Stomach (tissue), 19 donors: ENCODE data around the gene TESK1. TPM values are rescaled to one million over a fixed set of nuclear protein-coding genes. Genes with fewer than 3 reads are reported as not detected.

Experiments
- DNase-seq, 2 donors: peaks; one replicate each; pipeline versions ENCODE4 v3.0.0 to v3.0.0-alpha.2; 2013 to 2019
- H3K27ac ChIP-seq, 5 donors: fragments of 200-600 bp in 4 of 5; sonication (generic) in 4 of 5; one replicate each; pipeline ENCODE4 v1.5.1; 2013 to 2019; ENCODE audit warnings: mild to moderate bottlenecking in 1 of 5, moderate library complexity in 1 of 5
- H3K27me3 ChIP-seq, 3 donors: fragments of 200-600 bp; sonication (generic); one replicate each; pipeline ENCODE4 v1.5.1; 2017 to 2019; ENCODE audit warnings: mixed run types in 1 of 3
- H3K36me3 ChIP-seq, 4 donors: fragments of 200-600 bp; sonication (generic); 1 replicate in 3 of 4; 2 replicates in 1 of 4; pipeline ENCODE4 v1.5.1; 2016 to 2019
- H3K4me1 ChIP-seq, 4 donors: fragments of 200-600 bp; sonication (generic); one replicate each; pipeline ENCODE4 v1.5.1; 2016 to 2019
- H3K4me3 ChIP-seq, 4 donors: fragments of 200-600 bp; sonication (generic) in 3 of 4; one replicate each; pipeline ENCODE4 v1.5.1; 2016 to 2019; ENCODE audit warnings: mild to moderate bottlenecking in 1 of 4
- H3K9me3 ChIP-seq, 4 donors: fragments of 200-600 bp; sonication (generic); one replicate each; pipeline ENCODE4 v1.5.1; 2016 to 2019
- EP300 ChIP-seq: sonication (generic); formaldehyde crosslinking; IDR thresholded peaks from one replicate; pipeline ENCODE4 v1.6.1; 2017; ENCODE audit warnings: antibody characterized with exemption
- POLR2A ChIP-seq, 4 donors: fragments of 450-650 bp; IDR thresholded peaks; one replicate each; pipeline ENCODE4 v1.6.1; 2016; ENCODE audit warnings: antibody characterized with exemption in 4 of 4, control low read depth in 2 of 4, mild to moderate bottlenecking in 1 of 4, moderate library complexity in 1 of 4
- POLR2AphosphoS5 ChIP-seq, 3 donors: sonication (generic); formaldehyde crosslinking; IDR thresholded peaks; one replicate each; pipeline ENCODE4 v1.6.1; 2016; ENCODE audit warnings: antibody characterized with exemption in 3 of 3
- WGBS, 5 donors: extraction: QIAGEN DNeasy Blood & Tissue Kit in 3 of 5; methylation state at CpG; one replicate each; pipeline versions ENCODE4 v1.1.5 to v1.1.7; 2013 to 2018; 5-methylcytosine and 5-hydroxymethylcytosine counted together
- intact Hi-C: fragments of 100-400 bp; cut with DNase I; formaldehyde crosslinking; loops from one replicate; pipeline ENCODE4 v1.15.1; 2023; ENCODE audit warnings: low total_unique reads
- long read RNA-seq, 10 donors: transcript quantifications; one replicate each; lab custom pipeline, GENCODE V29; 2026
- polyA plus RNA-seq, 3 donors: library from polyadenylated mRNA; stranded (reverse); fragments of 200-250 nt; gene quantifications; one replicate each; pipeline ENCODE4 v1.2.3, GENCODE V29; 2013
- total RNA-seq, 5 donors: library from RNA; depleted of rRNA; stranded (reverse); fragments of >200 nt; gene quantifications; one replicate each; pipeline versions ENCODE4 v1.1.0 to v1.2.3, GENCODE V29; 2014 to 2016
- TF ChIP-seq, protein P1 (sequence below), 7 experiments: fragments of 450-650 bp in 4 of 7; fragments of 200-600 bp in 3 of 7; sonication (generic) in 3 of 7; IDR thresholded peaks; one replicate each; pipeline ENCODE4 v1.5.1; 2016 to 2019; ENCODE audit warnings: antibody characterized with exemption in 7 of 7, control low read depth in 2 of 7, mild to moderate bottlenecking in 1 of 7
- donor health status: healthy with polysubstance abuse.
- donor health status: Bipolar disorder and iron deficiency.
- donor health status: healthy.

Gene TESK1, protein sequence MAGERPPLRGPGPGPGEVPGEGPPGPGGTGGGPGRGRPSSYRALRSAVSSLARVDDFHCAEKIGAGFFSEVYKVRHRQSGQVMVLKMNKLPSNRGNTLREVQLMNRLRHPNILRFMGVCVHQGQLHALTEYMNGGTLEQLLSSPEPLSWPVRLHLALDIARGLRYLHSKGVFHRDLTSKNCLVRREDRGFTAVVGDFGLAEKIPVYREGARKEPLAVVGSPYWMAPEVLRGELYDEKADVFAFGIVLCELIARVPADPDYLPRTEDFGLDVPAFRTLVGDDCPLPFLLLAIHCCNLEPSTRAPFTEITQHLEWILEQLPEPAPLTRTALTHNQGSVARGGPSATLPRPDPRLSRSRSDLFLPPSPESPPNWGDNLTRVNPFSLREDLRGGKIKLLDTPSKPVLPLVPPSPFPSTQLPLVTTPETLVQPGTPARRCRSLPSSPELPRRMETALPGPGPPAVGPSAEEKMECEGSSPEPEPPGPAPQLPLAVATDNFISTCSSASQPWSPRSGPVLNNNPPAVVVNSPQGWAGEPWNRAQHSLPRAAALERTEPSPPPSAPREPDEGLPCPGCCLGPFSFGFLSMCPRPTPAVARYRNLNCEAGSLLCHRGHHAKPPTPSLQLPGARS
- total RNA-seq: 10 to 100 TPM; 11.9 to 56.8 (median 34.6) TPM
- 10 to 100 TPM; 25.7 to 33.9 (median 28.4) TPM for polyA plus RNA-seq
- long read RNA-seq, donor 1, partial matches to known transcripts: 0 of 4 reads
- long read RNA-seq, donor 1, other reads (novel, unspliced or antisense): 0 of 4 reads
- long read RNA-seq, donor 2, transcript TESK1-201 (10 exons, 2,421 nt): major isoform, 6 of 6 reads
- long read RNA-seq, donor 2, partial matches to known transcripts: 0 of 6 reads
- long read RNA-seq, donor 2, other reads (novel, unspliced or antisense): 0 of 6 reads
- long read RNA-seq, donor 3, partial matches to known transcripts: 6 of 7 reads
- long read RNA-seq, donor 3, other reads (novel, unspliced or antisense): 0 of 7 reads
- long read RNA-seq, donor 4: 0 reads
- long read RNA-seq, donor 5, partial matches to known transcripts: 17 of 22 reads
- long read RNA-seq, donor 5, other reads (novel, unspliced or antisense): 0 of 22 reads
- long read RNA-seq, donor 6, transcript TESK1-201 (10 exons, 2,421 nt): major isoform, 5 of 15 reads
- long read RNA-seq, donor 6, partial matches to known transcripts: 8 of 15 reads
- long read RNA-seq, donor 6, other reads (novel, unspliced or antisense): 0 of 15 reads
- long read RNA-seq, donor 7, transcript TESK1-201 (10 exons, 2,421 nt): major isoform, 12 of 41 reads
- long read RNA-seq, donor 7, partial matches to known transcripts: 29 of 41 reads
- long read RNA-seq, donor 7, other reads (novel, unspliced or antisense): 0 of 41 reads
- long read RNA-seq, donor 8, transcript TESK1-201 (10 exons, 2,421 nt): major isoform, 6 of 7 reads
- long read RNA-seq, donor 8, partial matches to known transcripts: 0 of 7 reads
- long read RNA-seq, donor 8, other reads (novel, unspliced or antisense): 0 of 7 reads
- long read RNA-seq, donor 9, partial matches to known transcripts: 8 of 10 reads
- long read RNA-seq, donor 9, other reads (novel, unspliced or antisense): 0 of 10 reads
- long read RNA-seq, donor 10: 0 reads

DNA sequence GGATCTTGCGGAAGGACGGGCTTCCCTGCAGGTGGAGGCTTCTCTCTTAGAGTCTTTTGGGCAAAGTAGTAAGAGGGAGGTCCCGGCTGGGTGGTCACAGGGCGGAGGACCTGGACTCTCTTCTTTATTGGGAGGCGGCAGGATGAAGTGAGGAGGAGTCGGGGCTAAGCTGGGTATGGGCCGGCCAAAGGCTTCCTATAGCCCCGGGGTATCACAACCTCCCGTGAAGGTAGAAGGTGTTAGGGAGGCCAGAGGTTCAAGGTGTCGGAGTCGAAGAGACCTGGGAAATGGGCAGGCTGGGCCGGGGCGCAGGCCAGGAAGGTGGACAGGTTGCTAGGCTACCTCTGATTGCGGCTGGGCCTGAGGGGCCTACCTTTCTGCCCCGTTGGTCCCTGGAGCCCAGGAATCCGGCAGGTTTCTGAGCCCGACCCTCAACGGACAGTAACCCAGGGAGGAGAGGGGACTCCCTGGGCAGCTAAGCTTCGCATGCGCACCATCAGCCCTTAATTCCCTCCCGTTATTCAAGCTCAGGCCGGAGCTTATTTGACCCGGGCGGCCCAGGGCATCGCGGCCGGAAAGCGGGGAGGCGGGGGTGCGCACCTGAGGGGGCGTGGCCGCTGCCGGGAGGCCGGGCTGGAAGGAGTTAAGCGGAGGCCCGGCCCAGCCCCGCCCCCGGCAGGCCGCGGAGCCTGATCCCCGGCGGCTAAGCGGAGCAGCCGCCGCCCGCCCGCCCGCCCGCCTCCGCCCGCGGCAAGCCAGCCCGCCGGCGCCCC, at the start of gene TESK1:
TESK1 (plus strand) TSS at position 685 of the 773 bp plus-strand sequence. CDS start 358 bp downstream, outside the sequence.
- Histone ChIP-seq H3K4me3 (peak within 1 kb of the TSS; percentile 76 to 96 (median 93)), H3K27ac (peak within 1 kb of the TSS; percentile 90 to 97 (median 97)), H3K9me3 (no peaks in the 10 kb centered on the region), H3K27me3 (no peaks in the 10 kb centered on the region), H3K4me1 (peaks cover 21 to 36% (median 35%) of the 10 kb centered on the region in 4 donors), H3K36me3 (peaks cover 24 to 31% (median 28%) of the 10 kb centered on the region in 4 donors)
- intact Hi-C loops: no loop called here
- peak; percentile 89 to 94 for DNase-seq
- peak in 1 of 3 donors; percentile 13 for TF ChIP-seq POLR2AphosphoS5 (IDR thresholded peaks at IDR 0.05)
- TF ChIP-seq, protein P1, sequence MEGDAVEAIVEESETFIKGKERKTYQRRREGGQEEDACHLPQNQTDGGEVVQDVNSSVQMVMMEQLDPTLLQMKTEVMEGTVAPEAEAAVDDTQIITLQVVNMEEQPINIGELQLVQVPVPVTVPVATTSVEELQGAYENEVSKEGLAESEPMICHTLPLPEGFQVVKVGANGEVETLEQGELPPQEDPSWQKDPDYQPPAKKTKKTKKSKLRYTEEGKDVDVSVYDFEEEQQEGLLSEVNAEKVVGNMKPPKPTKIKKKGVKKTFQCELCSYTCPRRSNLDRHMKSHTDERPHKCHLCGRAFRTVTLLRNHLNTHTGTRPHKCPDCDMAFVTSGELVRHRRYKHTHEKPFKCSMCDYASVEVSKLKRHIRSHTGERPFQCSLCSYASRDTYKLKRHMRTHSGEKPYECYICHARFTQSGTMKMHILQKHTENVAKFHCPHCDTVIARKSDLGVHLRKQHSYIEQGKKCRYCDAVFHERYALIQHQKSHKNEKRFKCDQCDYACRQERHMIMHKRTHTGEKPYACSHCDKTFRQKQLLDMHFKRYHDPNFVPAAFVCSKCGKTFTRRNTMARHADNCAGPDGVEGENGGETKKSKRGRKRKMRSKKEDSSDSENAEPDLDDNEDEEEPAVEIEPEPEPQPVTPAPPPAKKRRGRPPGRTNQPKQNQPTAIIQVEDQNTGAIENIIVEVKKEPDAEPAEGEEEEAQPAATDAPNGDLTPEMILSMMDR (IDR thresholded peaks at IDR 0.05): no peak
- TF ChIP-seq EP300: no peak
- no peak for TF ChIP-seq POLR2A (IDR thresholded peaks at IDR 0.05)
- 0 to 3% (median 1%) methylated on average over 14 to 55 of the region's 55 CpGs for WGBS, 5 donors

DNA sequence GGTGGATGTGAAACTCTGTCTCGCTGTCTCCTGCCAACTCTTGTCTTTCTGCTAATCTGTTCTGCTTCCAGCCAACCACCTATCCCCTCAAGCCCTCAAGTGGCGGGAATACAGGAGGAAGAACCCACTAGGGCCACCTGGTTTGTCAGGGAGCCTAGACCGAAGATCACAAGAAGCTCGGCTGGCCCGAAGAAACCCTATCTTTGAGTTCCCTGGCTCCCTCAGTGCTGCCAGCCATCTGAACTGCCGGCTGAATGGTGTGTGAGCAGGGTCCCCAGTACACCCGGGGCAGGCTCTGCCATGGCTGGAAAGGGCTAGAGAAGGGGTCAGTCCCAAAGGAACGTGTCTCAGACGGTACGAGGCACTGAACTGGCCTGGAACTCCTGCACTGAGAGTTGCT, 49.2 kb upstream of the TESK1 start:
- TF ChIP-seq EP300: no peak
- no peak for TF ChIP-seq POLR2AphosphoS5 (IDR thresholded peaks at IDR 0.05)
- no peak for TF ChIP-seq POLR2A (IDR thresholded peaks at IDR 0.05)
- TF ChIP-seq, protein P1 (IDR thresholded peaks at IDR 0.05): no peak
- no peaks in the 10 kb centered on the region for H3K9me3 ChIP-seq
- intact Hi-C loops: no loop called here
- H3K4me1 ChIP-seq: peaks cover 0 to 26% (median 17%) of the 10 kb centered on the region in 4 donors
- 91 to 96% (median 95%) methylated on average over 2 to 10 of the region's 10 CpGs for WGBS, 5 donors
- H3K36me3 ChIP-seq: peaks cover 33 to 63% (median 62%) of the 10 kb centered on the region in 4 donors
- no peaks in the 10 kb centered on the region for H3K27me3 ChIP-seq
- no peak for DNase-seq
- H3K27ac ChIP-seq: peak overlapping the region in 1 of 5 donors; percentile 25
- H3K4me3 ChIP-seq: no peak overlapping the region

DNA sequence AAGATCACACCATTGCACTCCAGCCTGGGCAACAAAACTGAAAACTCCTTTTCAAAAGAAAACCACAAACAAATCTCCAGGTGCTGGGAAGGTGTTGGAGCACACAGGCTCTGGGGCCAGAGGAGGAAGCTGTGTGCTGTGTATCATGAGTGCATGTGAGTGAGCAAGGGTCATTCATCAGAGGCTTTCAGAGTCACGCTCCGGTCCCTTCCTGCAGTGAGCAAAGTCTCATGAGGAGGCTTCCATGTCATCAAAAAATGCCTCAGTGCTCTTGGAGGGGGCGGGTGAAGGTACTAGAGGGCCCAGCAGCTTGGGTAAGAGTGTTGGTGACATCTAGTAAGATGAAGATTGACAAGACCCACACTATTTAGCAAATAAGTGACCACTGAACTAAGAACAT, 48.3 kb upstream of the TESK1 start:
- no peak for DNase-seq
- intact Hi-C loops: no loop called here
- Histone ChIP-seq H3K4me1 (peaks cover 0 to 26% (median 17%) of the 10 kb centered on the region in 4 donors), H3K4me3 (no peak overlapping the region), H3K36me3 (peaks cover 33 to 71% (median 70%) of the 10 kb centered on the region in 4 donors), H3K27ac (no peak overlapping the region), H3K9me3 (no peaks in the 10 kb centered on the region), H3K27me3 (no peaks in the 10 kb centered on the region)
- TF ChIP-seq, protein P1 (IDR thresholded peaks at IDR 0.05): no peak
- TF ChIP-seq EP300: no peak
- no peak for TF ChIP-seq POLR2AphosphoS5 (IDR thresholded peaks at IDR 0.05)
- TF ChIP-seq POLR2A (IDR thresholded peaks at IDR 0.05): no peak
- WGBS, 5 donors: 84 to 96% (median 93%) methylated on average over 3 of the region's 3 CpGs
